Measurements from ENCODE around the gene KLHL21.

- TF ChIP-seq CTCF (IDR thresholded peaks at IDR 0.05; ENCODE audit: borderline replicate concordance, extremely low read depth, low read length, poor library complexity, severe bottlenecking) (no peak), EZH2 (IDR thresholded peaks at IDR 0.05; ENCODE audit: borderline replicate concordance, low read depth, low read length, severe bottlenecking) (no peak)
These were observed 25.3 kb upstream of the KLHL21 start for GRCh38 chr1:6627841-6628545.

Measured in DND-41 (cell line).